Measurements from ENCODE around the gene CSRP1.

The CSRP1 gene

DNA sequence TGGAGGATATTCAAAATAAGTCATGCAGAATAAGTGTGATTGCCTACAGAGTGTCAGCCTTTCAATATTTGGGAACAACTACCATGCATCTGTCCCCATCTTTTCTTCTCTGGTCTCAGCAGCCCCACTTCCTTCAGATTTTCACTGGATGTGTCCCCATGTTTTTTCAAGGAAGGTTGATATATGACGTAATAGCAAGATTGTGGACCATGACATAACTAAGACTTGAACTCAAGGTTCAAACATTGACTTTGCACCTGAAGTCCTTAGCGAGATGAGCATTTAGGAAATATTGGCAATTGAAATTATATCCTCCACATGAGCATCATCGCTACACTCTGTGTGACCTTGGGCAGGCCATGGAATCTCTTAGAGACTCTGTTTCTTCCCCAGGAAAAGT is 37.8 kb upstream of the CSRP1 start:
- Histone ChIP-seq H3K4me3 (ENCODE audit: insufficient read depth, low read length, poor library complexity, severe bottlenecking) (no peak overlapping the region), H3K9me2 (replicated peaks; ENCODE audit: insufficient read depth, low read length) (no peaks in the 10 kb centered on the region), H3K36me3 (ENCODE audit: low read length) (no peaks in the 10 kb centered on the region), H3K9me3 (ENCODE audit: insufficient read depth, low read length) (no peaks in the 10 kb centered on the region), H3F3A (ENCODE audit: insufficient read depth) (no peaks in the 10 kb centered on the region), H3K27ac (ENCODE audit: low read depth, low read length) (no peak overlapping the region), H3K9ac (ENCODE audit: low read length) (no peak overlapping the region), H3K27me3 (ENCODE audit: low read length) (0 out of 2 replicates have a peak, but pooled peaks cover 3% of the 10 kb centered on the region), H2AFZ (ENCODE audit: low read depth, low read length, severe bottlenecking) (no peak overlapping the region), H3K4me2 (ENCODE audit: low read depth, low read length, poor library complexity, severe bottlenecking) (no peak overlapping the region), H4K20me1 (ENCODE audit: low read depth, low read length) (no peaks in the 10 kb centered on the region), H3K79me2 (ENCODE audit: insufficient read depth, low read length) (no peaks in the 10 kb centered on the region)
- TF ChIP-seq EZH2phosphoT487 (conservative IDR thresholded peaks at IDR 0.05; ENCODE audit: low read length): no peak
- TF ChIP-seq, protein P1, sequence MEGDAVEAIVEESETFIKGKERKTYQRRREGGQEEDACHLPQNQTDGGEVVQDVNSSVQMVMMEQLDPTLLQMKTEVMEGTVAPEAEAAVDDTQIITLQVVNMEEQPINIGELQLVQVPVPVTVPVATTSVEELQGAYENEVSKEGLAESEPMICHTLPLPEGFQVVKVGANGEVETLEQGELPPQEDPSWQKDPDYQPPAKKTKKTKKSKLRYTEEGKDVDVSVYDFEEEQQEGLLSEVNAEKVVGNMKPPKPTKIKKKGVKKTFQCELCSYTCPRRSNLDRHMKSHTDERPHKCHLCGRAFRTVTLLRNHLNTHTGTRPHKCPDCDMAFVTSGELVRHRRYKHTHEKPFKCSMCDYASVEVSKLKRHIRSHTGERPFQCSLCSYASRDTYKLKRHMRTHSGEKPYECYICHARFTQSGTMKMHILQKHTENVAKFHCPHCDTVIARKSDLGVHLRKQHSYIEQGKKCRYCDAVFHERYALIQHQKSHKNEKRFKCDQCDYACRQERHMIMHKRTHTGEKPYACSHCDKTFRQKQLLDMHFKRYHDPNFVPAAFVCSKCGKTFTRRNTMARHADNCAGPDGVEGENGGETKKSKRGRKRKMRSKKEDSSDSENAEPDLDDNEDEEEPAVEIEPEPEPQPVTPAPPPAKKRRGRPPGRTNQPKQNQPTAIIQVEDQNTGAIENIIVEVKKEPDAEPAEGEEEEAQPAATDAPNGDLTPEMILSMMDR (IDR thresholded peaks at IDR 0.05; ENCODE audit: insufficient read depth, low read length, poor library complexity, severe bottlenecking): no peak

DNA sequence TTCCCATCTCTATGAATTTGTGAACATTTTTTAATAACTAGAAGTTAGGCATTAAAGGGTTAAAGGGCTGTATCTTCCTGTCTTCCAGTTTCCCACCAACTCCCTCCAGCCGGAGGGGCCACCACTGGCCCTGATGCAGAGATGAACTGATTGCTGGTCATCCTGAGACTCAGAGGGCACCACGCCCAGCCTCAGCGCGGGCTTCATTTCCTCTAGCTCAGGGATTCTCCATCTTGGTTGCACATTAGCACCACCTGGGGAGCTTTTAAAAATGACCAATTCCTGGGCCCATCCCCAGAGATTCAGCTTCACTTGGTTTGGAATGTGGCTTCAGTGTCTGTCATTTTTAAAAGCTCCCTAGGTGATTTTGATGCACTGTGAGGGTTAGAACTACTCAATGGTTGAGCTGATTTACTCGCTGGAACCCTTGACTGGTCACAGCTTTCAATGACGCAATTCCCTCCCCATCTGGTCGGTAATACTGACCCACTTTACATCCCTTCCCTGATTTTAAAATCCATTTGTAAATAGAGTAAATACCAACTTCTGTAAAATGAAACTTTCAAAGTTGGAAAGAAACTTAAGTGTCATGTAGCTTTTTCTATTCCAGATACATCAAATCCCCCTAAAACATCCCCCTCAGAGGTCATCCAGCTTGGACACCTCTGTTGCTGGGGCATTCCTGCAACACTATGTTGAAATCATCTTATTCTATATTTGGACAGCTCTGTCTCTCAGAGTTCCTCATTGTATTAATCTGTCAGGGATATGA is 37.1 kb upstream of the CSRP1 start:
- no peaks in the 10 kb centered on the region for H3K9me3 ChIP-seq (ENCODE audit: insufficient read depth, low read length)
- H3K27ac ChIP-seq (ENCODE audit: low read depth, low read length): no peak overlapping the region
- H3K36me3 ChIP-seq (ENCODE audit: low read length): no peaks in the 10 kb centered on the region
- no peaks in the 10 kb centered on the region for H3F3A ChIP-seq (ENCODE audit: insufficient read depth)
- H3K79me2 ChIP-seq (ENCODE audit: insufficient read depth, low read length): no peaks in the 10 kb centered on the region
- no peak overlapping the region for H3K4me2 ChIP-seq (ENCODE audit: low read depth, low read length, poor library complexity, severe bottlenecking)
- TF ChIP-seq, protein P1 (IDR thresholded peaks at IDR 0.05; ENCODE audit: insufficient read depth, low read length, poor library complexity, severe bottlenecking): no peak
- no peak for TF ChIP-seq EZH2phosphoT487 (conservative IDR thresholded peaks at IDR 0.05; ENCODE audit: low read length)
- H3K9ac ChIP-seq (ENCODE audit: low read length): no peak overlapping the region
- 0 out of 2 replicates have a peak, but pooled peaks cover 3% of the 10 kb centered on the region for H3K27me3 ChIP-seq (ENCODE audit: low read length)
- no peaks in the 10 kb centered on the region for H3K9me2 ChIP-seq (replicated peaks; ENCODE audit: insufficient read depth, low read length)
- no peak overlapping the region for H2AFZ ChIP-seq (ENCODE audit: low read depth, low read length, severe bottlenecking)
- H4K20me1 ChIP-seq (ENCODE audit: low read depth, low read length): no peaks in the 10 kb centered on the region
- H3K4me3 ChIP-seq (ENCODE audit: insufficient read depth, low read length, poor library complexity, severe bottlenecking): no peak overlapping the region

DNA sequence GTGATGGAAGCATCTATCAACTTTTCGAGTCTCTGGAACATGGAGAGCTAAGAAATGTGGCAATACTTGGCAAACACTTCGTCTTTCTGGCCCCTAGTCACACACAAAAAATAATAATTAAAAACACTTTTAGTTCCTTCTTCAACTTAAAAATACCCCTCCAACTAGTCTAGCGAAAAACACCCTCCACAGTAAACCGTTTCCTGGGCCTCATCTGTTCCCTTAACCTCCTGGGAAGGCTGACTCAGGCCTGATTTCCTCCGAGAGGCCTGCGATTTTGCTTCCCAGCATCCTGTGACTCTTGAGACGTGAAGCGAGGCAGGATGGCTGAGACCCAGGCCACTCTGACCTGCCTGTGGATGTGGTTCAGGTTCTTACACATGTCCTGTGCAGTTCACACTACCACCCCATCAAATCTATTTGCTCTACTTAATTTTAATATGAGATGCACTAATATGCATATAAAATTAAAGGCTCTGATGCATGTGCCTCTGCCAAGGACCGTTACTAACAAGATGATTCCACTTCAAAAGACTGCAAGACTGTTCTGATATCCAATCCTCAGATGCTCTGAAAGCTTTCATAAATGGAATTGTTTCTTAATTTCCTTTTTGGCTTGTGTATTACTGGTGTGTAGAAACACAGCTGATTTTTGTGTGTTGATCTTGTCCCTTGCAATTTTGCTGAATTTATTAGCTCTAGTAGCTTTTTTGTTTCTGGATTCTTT is 35.5 kb upstream of the CSRP1 start:
- Histone ChIP-seq H3K4me3 (ENCODE audit: insufficient read depth, low read length, poor library complexity, severe bottlenecking) (no peak overlapping the region), H3K9ac (ENCODE audit: low read length) (no peak overlapping the region), H3K9me2 (replicated peaks; ENCODE audit: insufficient read depth, low read length) (no peaks in the 10 kb centered on the region), H4K20me1 (ENCODE audit: low read depth, low read length) (no peaks in the 10 kb centered on the region), H3K27me3 (ENCODE audit: low read length) (0 out of 2 replicates have a peak, but pooled peaks cover 3% of the 10 kb centered on the region), H3K79me2 (ENCODE audit: insufficient read depth, low read length) (no peaks in the 10 kb centered on the region), H3K4me2 (ENCODE audit: low read depth, low read length, poor library complexity, severe bottlenecking) (no peak overlapping the region), H3K36me3 (ENCODE audit: low read length) (no peaks in the 10 kb centered on the region), H3K27ac (ENCODE audit: low read depth, low read length) (no peak overlapping the region), H3K9me3 (ENCODE audit: insufficient read depth, low read length) (no peaks in the 10 kb centered on the region), H2AFZ (ENCODE audit: low read depth, low read length, severe bottlenecking) (no peak overlapping the region), H3F3A (ENCODE audit: insufficient read depth) (no peaks in the 10 kb centered on the region)
- TF ChIP-seq, protein P1 (IDR thresholded peaks at IDR 0.05; ENCODE audit: insufficient read depth, low read length, poor library complexity, severe bottlenecking): no peak
- no peak for TF ChIP-seq EZH2phosphoT487 (conservative IDR thresholded peaks at IDR 0.05; ENCODE audit: low read length)
